Osteoblast (primary cell): ENCODE data around the gene CABP7. TPM values are rescaled to one million over a fixed set of nuclear protein-coding genes. Genes with fewer than 3 reads are reported as not detected.

Experiments used
- DNase-seq: peaks from one replicate; pipeline ENCODE4 v3.0.0; 2011; ENCODE audit warnings: low spot score, mixed read lengths; ENCODE audit not compliant: insufficient read length; ENCODE audit errors: missing footprints
- H2AFZ ChIP-seq: 2 replicates; pipeline ENCODE4 v1.6.0; 2011; ENCODE audit warnings: mild to moderate bottlenecking, low read length
- H3K27ac ChIP-seq: 2 replicates; pipeline ENCODE4 v1.5.1; 2011; ENCODE audit warnings: mild to moderate bottlenecking, low read depth, low read length, moderate library complexity
- H3K27me3 ChIP-seq: 2 replicates; pipeline ENCODE4 v1.6.0; 2012; ENCODE audit warnings: mild to moderate bottlenecking, control low read depth, inconsistent platforms, low read length, moderate library complexity; ENCODE audit not compliant: insufficient read depth
- H3K36me3 ChIP-seq: 2 replicates; pipeline ENCODE4 v1.5.1; 2011; ENCODE audit warnings: mild to moderate bottlenecking, low read length, control low read depth, moderate library complexity; ENCODE audit not compliant: insufficient read depth
- H3K4me1 ChIP-seq: 2 replicates; pipeline ENCODE4 v1.5.1; 2011; ENCODE audit warnings: mild to moderate bottlenecking, low read length, control low read depth, moderate library complexity; ENCODE audit not compliant: insufficient read depth
- H3K4me2 ChIP-seq: 2 replicates; pipeline ENCODE4 v1.6.0; 2011; ENCODE audit warnings: mild to moderate bottlenecking, low read length; ENCODE audit not compliant: insufficient read depth
- H3K4me3 ChIP-seq: fragments of 200-600 bp; sonication (generic); 3 replicates; pipeline ENCODE4 v1.5.1; 2012; ENCODE audit warnings: mild to moderate bottlenecking, low read length, inconsistent platforms; ENCODE audit not compliant: insufficient read depth
- H3K79me2 ChIP-seq: 2 replicates; pipeline ENCODE4 v1.6.0; 2012; ENCODE audit warnings: mild to moderate bottlenecking, low read length, control low read depth, inconsistent platforms; ENCODE audit not compliant: insufficient read depth
- H3K9me3 ChIP-seq: 2 replicates; pipeline ENCODE4 v1.5.1; 2011; ENCODE audit warnings: low read depth, low read length, control low read depth
- H4K20me1 ChIP-seq: 2 replicates; pipeline ENCODE4 v1.6.0; 2012; ENCODE audit warnings: mild to moderate bottlenecking, low read length, control low read depth; ENCODE audit not compliant: insufficient read depth
- CTCF ChIP-seq: IDR thresholded peaks from 2 replicates; pipeline ENCODE4 v1.5.1; 2011; ENCODE audit warnings: mild to moderate bottlenecking, low read depth, low read length, moderate library complexity; ENCODE audit errors: extremely low read depth
- total RNA-seq: library from RNA; depleted of rRNA; stranded (reverse); fragments of >200 nt; gene quantifications from 2 replicates; pipeline ENCODE4 v1.2.3, GENCODE V29; 2012

Gene CABP7
- total RNA-seq, 1 donor, result not detected

GRCh38 chr22:29700206-29700899, 19.4 kb upstream of the CABP7 start:
- no peaks in the 10 kb centered on the region for H3K9me3 ChIP-seq
- H4K20me1 ChIP-seq, result peaks cover 9% of the 10 kb centered on the region
- peaks cover 12% of the 10 kb centered on the region for H3K36me3 ChIP-seq
- H3K4me3 ChIP-seq, result peak overlapping the region; percentile 34
- H2AFZ ChIP-seq, result no peak overlapping the region
- no peak overlapping the region for H3K27ac ChIP-seq
- peaks cover 13% of the 10 kb centered on the region for H3K27me3 ChIP-seq
- peak; percentile 93 for DNase-seq
- H3K79me2 ChIP-seq, result no peaks in the 10 kb centered on the region
- TF ChIP-seq CTCF, result no peak
- H3K4me1 ChIP-seq, result peaks cover 23% of the 10 kb centered on the region
- H3K4me2 ChIP-seq, result peak overlapping the region; percentile 66

- peaks cover 9% of the 10 kb centered on the region for H3K36me3 ChIP-seq
These were observed 19.0 kb upstream of the CABP7 start for GRCh38 chr22:29700900-29701154.

GRCh38 chr22:29701155-29701999, 18.4 kb upstream of the CABP7 start:
- H3K4me2 ChIP-seq, result no peak overlapping the region
- TF ChIP-seq CTCF, result peak; percentile 14
- no peaks in the 10 kb centered on the region for H3K79me2 ChIP-seq
- no peak overlapping the region for H2AFZ ChIP-seq
- H3K27me3 ChIP-seq, result peaks cover 13% of the 10 kb centered on the region
- H3K9me3 ChIP-seq, result no peaks in the 10 kb centered on the region
- DNase-seq, result peak; percentile 65
- H3K36me3 ChIP-seq, result peaks cover 5% of the 10 kb centered on the region
- H4K20me1 ChIP-seq, result peaks cover 9% of the 10 kb centered on the region
- H3K27ac ChIP-seq, result no peak overlapping the region
- H3K4me3 ChIP-seq, result no peak overlapping the region
- peaks cover 23% of the 10 kb centered on the region for H3K4me1 ChIP-seq

More at GRCh38 chr22:29700900-29701154, 19.0 kb upstream of the CABP7 start:
- Histone ChIP-seq H4K20me1 (peaks cover 9% of the 10 kb centered on the region), H3K4me1 (peaks cover 23% of the 10 kb centered on the region), H3K27ac (no peak overlapping the region), H3K9me3 (no peaks in the 10 kb centered on the region), H2AFZ (no peak overlapping the region), H3K4me3 (no peak overlapping the region), H3K4me2 (peak overlapping the region; percentile 66), H3K27me3 (peaks cover 13% of the 10 kb centered on the region), H3K79me2 (no peaks in the 10 kb centered on the region)
- no peak for DNase-seq
- no peak for TF ChIP-seq CTCF
